GM12875 (cell line): ENCODE measurements around the gene PRDX2.
A peak's percentile ranks its signal among the peaks of the same experiment; 100 is the strongest.
"Not testable (repeated sequence)": the region's sequence is repeated elsewhere in the genome, so short reads cannot be mapped to it uniquely, and the experiment has no call there.

Source experiments
- H3K4me3 ChIP-seq: one replicate; pipeline ENCODE4 v1.5.1; 2011; ENCODE audit warnings: low read depth, low read length, control low read depth
- CTCF ChIP-seq: IDR thresholded peaks from 2 replicates; pipeline ENCODE4 v1.5.1; 2011; ENCODE audit warnings: low read depth, mild to moderate bottlenecking, control low read depth, inconsistent platforms, low read length, moderate library complexity, borderline replicate concordance; ENCODE audit not compliant: insufficient read depth

PRDX2 gene

GRCh38 chr19:12801466-12802266 is at the start of gene PRDX2, which contains the start of gene THSD8:
Gene PRDX2 (minus strand): TSS chr19:12801800. CDS start chr19:12801261, 539 bp downstream.
Gene THSD8 (plus strand): TSS chr19:12802069. CDS start chr19:12802072, 3 bp downstream.
- H3K4me3 ChIP-seq, result peak within 1 kb of the TSS; percentile 82
- TF ChIP-seq CTCF, result no peak

- peak; percentile 99 for TF ChIP-seq CTCF
- no peak overlapping the region for H3K4me3 ChIP-seq
Observed at GRCh38 chr19:12847159-12848139, 45.8 kb upstream of the PRDX2 start.

GRCh38 chr19:12846613-12847012 is 45.0 kb upstream of the PRDX2 start:
- H3K4me3 ChIP-seq, result not testable (repeated sequence)

GRCh38 chr19:12843999-12844732 is 42.6 kb upstream of the PRDX2 start:
- H3K4me3 ChIP-seq, result no peak overlapping the region
- TF ChIP-seq CTCF, result no peak

GRCh38 chr19:12843328-12843727 is 41.7 kb upstream of the PRDX2 start:
- TF ChIP-seq CTCF, result no peak
- H3K4me3 ChIP-seq, result no peak overlapping the region

- no peak overlapping the region for H3K4me3 ChIP-seq
- TF ChIP-seq CTCF, result no peak
Observed at GRCh38 chr19:12842511-12842910, 40.9 kb upstream of the PRDX2 start.

GRCh38 chr19:12841094-12841493 is 39.5 kb upstream of the PRDX2 start:
- H3K4me3 ChIP-seq, result no peak overlapping the region

More at GRCh38 chr19:12841094-12841493, 39.5 kb upstream of the PRDX2 start:
- no peak for TF ChIP-seq CTCF
